ENCODE measurements around the gene HASPIN.

- TF ChIP-seq, protein P1, sequence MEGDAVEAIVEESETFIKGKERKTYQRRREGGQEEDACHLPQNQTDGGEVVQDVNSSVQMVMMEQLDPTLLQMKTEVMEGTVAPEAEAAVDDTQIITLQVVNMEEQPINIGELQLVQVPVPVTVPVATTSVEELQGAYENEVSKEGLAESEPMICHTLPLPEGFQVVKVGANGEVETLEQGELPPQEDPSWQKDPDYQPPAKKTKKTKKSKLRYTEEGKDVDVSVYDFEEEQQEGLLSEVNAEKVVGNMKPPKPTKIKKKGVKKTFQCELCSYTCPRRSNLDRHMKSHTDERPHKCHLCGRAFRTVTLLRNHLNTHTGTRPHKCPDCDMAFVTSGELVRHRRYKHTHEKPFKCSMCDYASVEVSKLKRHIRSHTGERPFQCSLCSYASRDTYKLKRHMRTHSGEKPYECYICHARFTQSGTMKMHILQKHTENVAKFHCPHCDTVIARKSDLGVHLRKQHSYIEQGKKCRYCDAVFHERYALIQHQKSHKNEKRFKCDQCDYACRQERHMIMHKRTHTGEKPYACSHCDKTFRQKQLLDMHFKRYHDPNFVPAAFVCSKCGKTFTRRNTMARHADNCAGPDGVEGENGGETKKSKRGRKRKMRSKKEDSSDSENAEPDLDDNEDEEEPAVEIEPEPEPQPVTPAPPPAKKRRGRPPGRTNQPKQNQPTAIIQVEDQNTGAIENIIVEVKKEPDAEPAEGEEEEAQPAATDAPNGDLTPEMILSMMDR (IDR thresholded peaks at IDR 0.05), result no peak
- TF ChIP-seq EZH2phosphoT487 (IDR thresholded peaks at IDR 0.05), result no peak
Measured at GRCh38 chr17:3724378-3725077, 825 bp downstream of the HASPIN start.

Data from neural progenitor cell (in vitro differentiated cells).